HG02840 (cell line): ENCODE measurements around the gene TMEM129.

ENCODE experiments used
- ATAC-seq: cut with Tn5 transposase; IDR thresholded peaks from one replicate; pipeline ENCODE4 v1.9.1; 2021; ENCODE audit warnings: mild to moderate bottlenecking, moderate library complexity, moderate number of reproducible peaks; ENCODE audit not compliant: unreplicated experiment, low FRiP score

The TMEM129 gene

DNA sequence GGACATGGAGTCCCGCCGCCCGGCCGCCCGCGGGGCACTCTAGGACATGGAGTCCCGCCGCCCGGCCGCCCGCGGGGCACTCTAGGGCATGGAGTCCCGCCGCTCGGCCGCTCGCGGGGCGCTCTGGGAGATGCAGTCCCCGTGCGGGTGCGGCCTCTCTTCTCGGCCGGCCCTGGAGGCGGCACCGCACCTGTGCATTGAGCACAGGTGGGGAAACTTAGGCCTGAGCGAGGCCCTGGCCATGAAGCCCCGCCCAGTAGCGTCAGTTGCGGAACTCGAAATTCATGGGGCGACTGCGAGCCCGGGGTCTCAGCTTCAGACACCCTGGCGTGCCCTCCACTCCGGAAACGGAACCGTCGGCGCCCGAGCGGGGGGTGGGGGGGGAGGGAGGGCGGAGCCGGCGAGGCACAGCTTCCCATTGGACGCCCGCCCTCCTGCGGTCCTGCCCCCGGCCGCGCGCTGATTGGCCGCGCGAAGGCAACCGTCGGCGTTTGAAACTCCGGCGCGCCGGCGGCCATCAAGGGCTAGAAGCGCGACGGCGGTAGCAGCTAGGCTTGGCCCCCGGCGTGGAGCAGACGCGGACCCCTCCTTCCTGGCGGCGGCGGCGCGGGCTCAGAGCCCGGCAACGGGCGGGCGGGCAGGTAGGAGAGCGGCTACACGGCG lies at the start of gene TMEM129, which contains the start of gene TACC3:
Gene TMEM129, minus strand, starts transcription at position 321 of the 663 bp plus-strand sequence. CDS start 486 bp downstream, outside the sequence.
Gene TACC3, plus strand, starts transcription at position 519 of the 663 bp plus-strand sequence. CDS start 1,901 bp downstream, outside the sequence.
- ATAC-seq = peak; percentile 75

DNA sequence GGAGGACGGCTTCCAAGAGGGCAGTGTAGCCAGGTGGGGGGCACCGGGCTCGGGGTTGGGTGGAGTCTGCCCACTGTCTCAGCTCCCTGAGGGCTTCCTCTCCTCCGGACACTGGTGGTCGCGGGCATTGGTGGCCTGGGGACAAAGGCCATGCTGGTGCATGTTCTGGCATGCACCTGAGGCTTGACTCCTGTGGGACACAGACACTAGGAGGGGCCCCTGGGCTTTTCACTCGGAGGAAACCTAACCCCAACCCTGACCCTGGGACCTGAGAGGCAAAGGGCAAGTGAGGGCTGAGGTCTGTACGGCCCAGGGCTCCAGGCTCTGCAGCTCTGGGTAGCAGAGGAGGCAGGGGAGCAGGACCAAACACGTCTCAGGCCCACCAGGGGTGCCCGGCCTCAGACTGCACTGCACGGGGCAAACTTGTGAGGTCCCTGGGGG lies 49.7 kb upstream of the TMEM129 start:
- ATAC-seq = no peak

DNA sequence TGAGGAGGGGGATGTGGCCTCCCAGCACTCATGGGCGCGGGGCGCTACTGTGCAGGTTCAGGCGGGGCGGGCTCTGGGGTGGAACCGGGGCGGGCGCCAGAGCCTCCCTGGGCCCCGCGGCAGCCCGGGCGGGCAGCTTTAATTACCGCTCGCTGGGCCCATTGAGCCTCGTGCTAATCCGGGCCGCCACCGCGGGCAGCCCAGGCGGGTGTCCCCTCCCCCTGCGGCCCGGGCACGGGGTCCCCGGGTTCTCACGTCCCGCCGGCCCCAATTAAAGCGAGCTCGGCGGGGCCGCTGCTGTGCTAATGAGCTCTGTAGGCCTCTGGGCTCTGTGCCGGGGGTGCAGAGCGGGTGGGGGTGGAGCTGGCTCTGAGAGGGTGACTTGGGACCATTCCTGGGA lies 49.1 kb upstream of the TMEM129 start:
- no peak for ATAC-seq

DNA sequence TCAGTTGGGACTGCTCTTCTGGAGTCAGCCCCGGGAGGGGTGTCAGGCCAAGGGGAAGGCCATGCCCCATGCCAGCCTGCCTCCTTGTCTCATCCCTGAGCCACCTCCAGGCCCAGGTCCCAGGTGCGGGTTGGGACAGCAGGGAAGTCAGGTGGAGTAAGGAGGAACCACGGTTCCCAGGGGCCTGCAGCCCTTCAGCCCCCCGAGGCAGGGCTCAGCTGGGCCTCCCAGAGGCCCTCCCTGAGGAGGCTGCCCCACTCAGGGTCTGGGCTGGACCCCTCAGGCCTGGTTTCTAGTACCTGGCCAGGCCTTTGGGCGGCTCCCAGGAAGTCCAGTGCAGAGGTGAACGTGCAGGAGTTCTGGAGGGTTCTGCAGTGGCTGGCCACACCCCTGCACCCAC lies 48.6 kb upstream of the TMEM129 start:
- no peak for ATAC-seq

DNA sequence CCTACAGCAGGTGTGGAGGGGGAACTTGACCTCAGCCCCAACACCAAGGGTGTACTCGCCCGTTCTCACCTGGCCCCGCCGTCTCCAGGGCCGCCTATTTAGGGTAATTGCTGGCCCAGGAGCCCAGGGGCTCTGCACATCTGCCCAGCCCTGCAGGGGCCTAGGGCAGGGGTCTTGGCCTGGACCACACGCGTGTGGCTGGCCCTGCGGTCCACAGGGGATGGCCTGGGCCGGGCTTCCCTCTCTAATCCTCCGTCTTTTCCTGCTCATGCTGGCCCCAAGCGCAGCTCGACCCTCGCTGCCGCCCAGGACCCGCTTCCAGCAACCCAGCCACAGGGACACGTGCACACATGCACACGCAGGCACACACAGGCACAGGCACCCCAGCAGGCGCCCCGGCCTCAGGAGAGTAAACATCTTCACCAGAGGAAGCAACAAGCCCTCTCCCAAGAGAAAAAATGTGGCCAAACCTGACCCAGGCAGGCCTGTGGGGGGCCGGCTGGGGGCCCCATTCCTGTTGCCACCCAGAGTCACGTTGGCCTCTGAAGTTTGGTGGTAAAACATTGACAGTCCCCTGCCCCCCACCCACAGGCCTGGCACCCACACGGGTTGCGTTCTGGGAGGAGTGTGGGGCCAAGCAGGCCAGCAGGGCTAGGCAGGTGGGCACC lies 47.4 kb upstream of the TMEM129 start:
- ATAC-seq = no peak

GRCh38 chr4:1767770-1768366 lies 46.7 kb upstream of the TMEM129 start:
- ATAC-seq = no peak

GRCh38 chr4:1767061-1767769 lies 46.1 kb upstream of the TMEM129 start:
- ATAC-seq = no peak

- no peak for ATAC-seq
These were observed 45.3 kb upstream of the TMEM129 start for GRCh38 chr4:1766106-1767060.

DNA sequence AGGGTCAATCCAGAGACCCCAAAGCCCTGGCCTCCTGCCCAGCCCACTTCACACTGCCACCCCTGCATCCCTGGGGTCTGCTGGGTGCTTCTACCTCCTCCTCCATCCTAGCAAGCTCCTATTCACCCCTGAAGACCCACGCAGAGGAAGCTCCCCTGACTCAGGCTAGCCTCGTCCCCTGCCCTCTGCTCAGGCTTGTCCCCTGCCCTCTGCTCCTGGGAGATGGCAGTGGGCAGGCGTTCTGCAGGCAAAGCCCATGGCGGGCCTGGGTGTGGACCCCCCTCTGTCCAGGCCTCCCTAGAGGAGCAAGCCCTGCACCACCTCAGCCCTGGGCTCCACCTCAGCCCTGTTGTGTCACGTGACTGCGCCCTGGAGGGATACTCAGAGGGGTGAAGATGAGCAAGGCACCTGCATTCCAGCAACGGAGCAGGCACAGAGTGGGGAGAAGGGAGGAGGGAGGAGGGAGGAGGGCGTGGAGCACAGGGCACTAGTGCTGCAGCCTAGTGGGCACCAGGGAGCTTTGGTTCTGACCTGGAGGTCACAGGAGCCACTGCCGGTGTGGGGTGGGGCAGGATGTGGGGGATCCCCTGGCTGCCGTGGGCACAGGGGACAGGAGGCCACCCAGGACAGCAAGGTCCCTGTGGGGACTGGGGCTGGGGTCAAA lies 44.4 kb upstream of the TMEM129 start:
- ATAC-seq = no peak

DNA sequence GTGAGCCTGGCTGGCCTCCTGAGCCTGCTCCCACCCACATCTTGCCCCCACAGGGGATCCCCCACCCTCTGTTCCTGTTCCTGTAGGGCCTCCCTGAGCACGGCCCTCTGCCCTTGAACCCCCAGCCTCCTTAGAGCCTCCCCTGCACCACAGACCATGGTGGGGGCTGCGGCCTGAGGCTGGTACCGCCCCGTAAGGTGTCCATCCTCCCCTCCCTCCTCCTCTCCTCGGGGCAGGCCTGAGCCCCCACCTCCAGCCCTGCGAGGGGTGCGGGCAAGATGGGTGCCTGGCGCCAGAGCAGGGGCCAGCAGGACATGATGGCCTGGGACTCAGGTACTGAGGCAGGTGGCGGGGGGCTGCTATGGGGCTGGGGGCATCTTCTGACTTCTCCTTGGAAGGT lies 43.5 kb upstream of the TMEM129 start:
- ATAC-seq = no peak

- ATAC-seq = no peak
These were observed 42.5 kb upstream of the TMEM129 start for GRCh38 chr4:1763550-1764080.

GRCh38 chr4:1763070-1763549 lies 42.0 kb upstream of the TMEM129 start:
- no peak for ATAC-seq

DNA sequence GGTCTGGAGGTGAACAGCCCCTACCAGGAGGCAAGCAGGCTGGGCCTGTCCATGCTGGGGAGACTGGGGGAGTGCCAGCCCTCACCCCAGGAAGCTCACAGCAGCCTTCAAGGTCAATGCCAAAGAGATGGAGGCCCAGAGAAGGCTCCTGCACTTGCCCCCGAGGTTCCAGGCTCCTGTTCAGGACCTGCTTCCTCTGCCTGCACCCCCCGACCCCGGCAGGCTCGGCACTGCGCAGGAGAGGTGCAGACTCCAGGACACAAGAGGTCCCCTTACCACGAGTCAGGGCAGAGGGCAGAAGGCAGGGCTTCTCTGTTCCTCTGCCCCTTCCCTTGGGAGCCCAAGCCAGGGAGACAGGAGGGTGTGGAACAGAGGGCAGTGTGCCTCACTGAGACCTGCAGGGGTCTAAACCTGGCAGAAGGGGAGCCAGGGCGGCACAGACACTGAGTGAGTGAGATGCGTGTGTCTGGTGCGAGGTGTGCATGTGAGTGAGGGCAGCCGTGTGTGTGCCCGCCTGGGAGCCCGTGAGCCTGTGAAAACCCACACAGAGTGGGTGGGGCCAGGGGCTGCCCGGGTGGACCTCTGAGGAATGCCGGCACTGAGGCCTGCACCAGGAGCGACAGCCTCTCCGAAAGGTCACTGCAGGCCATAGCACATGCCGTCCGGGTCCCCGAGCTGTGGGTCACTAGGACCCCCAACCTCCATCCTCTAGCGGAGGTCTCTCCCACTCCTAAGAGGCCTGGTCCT lies 41.3 kb upstream of the TMEM129 start:
- ATAC-seq = no peak

DNA sequence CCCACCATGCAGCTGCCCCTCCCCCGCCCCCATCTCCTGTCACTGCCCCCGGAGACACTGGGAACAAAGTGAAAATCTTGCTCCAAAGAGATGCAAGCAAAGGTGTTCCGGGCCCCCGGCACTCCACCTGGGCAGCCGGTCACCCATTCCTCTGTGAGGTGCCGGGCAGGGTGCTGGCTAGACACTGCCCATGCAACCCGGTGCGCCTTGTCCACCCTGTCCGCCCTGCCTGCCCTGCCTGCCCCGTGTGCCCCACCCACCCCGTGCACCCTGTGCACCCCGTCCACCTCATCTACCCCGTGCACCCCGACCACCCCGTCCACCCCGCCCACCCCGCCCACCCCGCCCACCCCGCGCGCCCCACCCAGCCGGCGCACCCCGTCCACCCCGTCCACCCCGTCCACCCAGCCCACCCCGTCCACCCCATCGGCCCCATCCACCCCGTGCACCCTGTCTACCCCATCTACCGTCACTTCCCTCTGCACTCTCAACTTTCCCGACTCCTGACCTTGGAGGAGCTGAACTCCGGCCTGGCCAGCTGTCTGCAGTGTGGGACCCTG lies 40.1 kb upstream of the TMEM129 start:
- no peak for ATAC-seq

GRCh38 chr4:1760521-1761071 lies 39.5 kb upstream of the TMEM129 start:
- ATAC-seq = no peak

DNA sequence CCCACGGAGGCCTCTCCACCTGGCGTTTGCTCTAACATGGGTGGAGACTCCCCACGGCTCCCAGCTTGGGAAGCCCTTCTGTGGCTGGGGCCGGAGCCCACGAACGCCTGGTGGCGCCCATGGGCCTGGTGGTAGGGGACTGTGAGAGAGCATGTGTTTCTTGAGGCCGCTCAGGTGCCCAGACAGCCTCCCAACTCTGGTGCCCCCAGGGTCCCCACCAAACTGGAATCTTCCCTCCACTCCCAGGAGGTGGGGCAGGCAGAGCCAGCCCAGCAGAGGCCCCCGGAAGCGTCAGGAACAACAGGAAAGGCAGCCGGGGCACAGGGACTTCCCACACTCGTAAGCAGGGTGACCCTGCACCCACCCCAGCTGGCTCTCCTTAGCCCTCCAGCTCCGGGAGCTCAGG lies 38.7 kb upstream of the TMEM129 start:
- no peak for ATAC-seq

- ATAC-seq = no peak
These were observed 38.2 kb upstream of the TMEM129 start for GRCh38 chr4:1759170-1759817.
